CD4-positive, CD25-positive, alpha-beta regulatory T cell (primary cell): ENCODE data around the gene SMIM13. TPM values are rescaled to one million over a fixed set of nuclear protein-coding genes. Genes with fewer than 3 reads are reported as not detected.

Experiments
- ATAC-seq, 2 donors: fragments of 150-1000 bp; cut with Tn5 transposase; one replicate each; pipeline ENCODE4 v1.10.0; 2021; ENCODE audit warnings: low read depth in 2 of 2, moderate number of reproducible peaks in 2 of 2, moderate library complexity in 1 of 2
- DNase-seq, 3 donors: peaks; one replicate each; pipeline versions ENCODE4 v3.0.0 to v3.0.0-alpha.2; 2012 to 2022; ENCODE audit warnings: mixed read lengths in 1 of 3
- H3K27ac ChIP-seq: one replicate; pipeline ENCODE4 v1.7.0; 2013; ENCODE audit warnings: mild to moderate bottlenecking, low read length; ENCODE audit not compliant: insufficient read depth, poor library complexity, severe bottlenecking
- H3K27me3 ChIP-seq: one replicate; pipeline ENCODE4 v1.7.0; 2013; ENCODE audit warnings: low read length; ENCODE audit not compliant: control insufficient read depth, insufficient read depth
- H3K36me3 ChIP-seq: one replicate; pipeline ENCODE4 v1.7.0; 2013; ENCODE audit warnings: mild to moderate bottlenecking, low read length, moderate library complexity; ENCODE audit not compliant: control insufficient read depth, insufficient read depth
- H3K4me1 ChIP-seq: 2 replicates; pipeline ENCODE4 v1.7.0; 2013; ENCODE audit warnings: mild to moderate bottlenecking, low read length; ENCODE audit not compliant: insufficient read depth, control insufficient read depth, poor library complexity, severe bottlenecking
- H3K4me3 ChIP-seq: one replicate; pipeline ENCODE4 v1.7.0; 2013; ENCODE audit warnings: low read depth, mild to moderate bottlenecking, low read length, moderate library complexity
- H3K9me3 ChIP-seq, 2 experiments: 1 replicate in 1 of 2; 2 replicates in 1 of 2; pipeline ENCODE4 v1.7.0; 2013; ENCODE audit warnings: low read length in 2 of 2, mild to moderate bottlenecking in 1 of 2, moderate library complexity in 1 of 2; ENCODE audit not compliant: control insufficient read depth in 2 of 2
- H3K27ac Mint-ChIP-seq, 3 donors: one replicate each; pipeline ENCODE4 v1.8.0; 2020 to 2022; ENCODE audit warnings: mild to moderate bottlenecking in 3 of 3, mixed read lengths in 3 of 3, moderate library complexity in 2 of 3
- H3K27me3 Mint-ChIP-seq: one replicate; pipeline ENCODE4 v1.8.0; 2022; ENCODE audit warnings: mild to moderate bottlenecking, mixed read lengths
- H3K36me3 Mint-ChIP-seq: one replicate; pipeline ENCODE4 v1.8.0; 2020; ENCODE audit warnings: mixed read lengths
- H3K4me1 Mint-ChIP-seq, 4 donors: one replicate each; pipeline ENCODE4 v1.8.0; 2020 to 2022; ENCODE audit warnings: mixed read lengths in 4 of 4, mild to moderate bottlenecking in 1 of 4
- H3K4me3 Mint-ChIP-seq, 4 donors: one replicate each; pipeline ENCODE4 v1.8.0; 2020 to 2022; ENCODE audit warnings: mild to moderate bottlenecking in 4 of 4, mixed read lengths in 4 of 4, moderate library complexity in 3 of 4
- H3K9me3 Mint-ChIP-seq, 7 donors: one replicate each; pipeline ENCODE4 v1.8.0; 2020 to 2022; ENCODE audit warnings: mixed read lengths in 7 of 7, mild to moderate bottlenecking in 3 of 7, moderate library complexity in 2 of 7
- polyA plus RNA-seq, 4 donors: library from polyadenylated mRNA; unstranded; fragments of 300-500 nt; fragmentation: Illumina TruSeq; gene quantifications; one replicate each; pipeline ENCODE4 v1.2.3, GENCODE V29; 2021
- total RNA-seq: library from RNA; stranded (reverse); gene quantifications from one replicate; pipeline ENCODE4 v1.2.3, GENCODE V29; 2022

The SMIM13 gene
- total and polyA plus RNA-seq, 5 donors from 2014 or later = 1.4 to 9.7 (median 3.1) TPM

DNA sequence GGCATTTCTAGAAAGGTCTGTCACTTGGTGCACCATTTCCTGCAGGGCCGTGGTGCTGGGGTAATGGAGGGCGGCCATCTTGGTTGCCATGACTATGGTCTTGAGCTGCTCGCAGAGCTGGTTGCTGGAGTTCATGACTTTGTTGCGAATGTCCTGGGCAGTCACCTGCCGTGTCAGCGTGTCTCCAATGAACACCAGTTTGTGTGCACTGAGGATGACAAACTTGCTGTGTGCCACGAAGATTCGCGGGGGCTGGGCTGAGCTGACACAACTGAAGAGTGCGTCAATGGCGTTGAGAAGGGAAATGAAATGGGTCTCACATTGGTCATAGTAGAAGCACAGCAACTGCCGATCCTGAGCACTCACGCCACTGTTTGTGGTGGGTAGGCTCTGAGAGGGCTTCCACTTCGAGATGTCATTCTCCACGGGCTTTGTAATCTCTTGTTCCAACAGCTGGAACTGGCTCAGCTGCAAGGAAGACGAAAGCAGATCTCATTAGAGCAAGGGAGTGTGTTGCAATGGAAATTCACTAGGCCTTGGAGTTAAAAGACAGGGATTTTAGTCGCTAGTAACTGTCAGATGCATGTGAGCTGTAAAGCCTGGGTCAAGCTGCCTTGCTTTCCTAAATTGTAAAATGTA, 91.7 kb downstream of the SMIM13 start:
- Mint-ChIP-seq H3K4me1 (peaks cover 0 to 2% (median 0%) of the 10 kb centered on the region in 4 donors), H3K9me3 (peaks cover 0 to 10% (median 2%) of the 10 kb centered on the region in 7 donors), H3K27ac (peak overlapping the region in 1 of 3 donors; percentile 39), H3K36me3 (peaks cover 62% of the 10 kb centered on the region), H3K27me3 (no peaks in the 10 kb centered on the region), H3K4me3 (no peak overlapping the region)
- DNase-seq (no peak), ATAC-seq (no peak)
- Histone ChIP-seq H3K4me1 (no peaks in the 10 kb centered on the region), H3K9me3 (peaks cover 0 to 3% of the 10 kb centered on the region in 2 experiments), H3K36me3 (peaks cover 64% of the 10 kb centered on the region), H3K4me3 (no peak overlapping the region), H3K27me3 (no peaks in the 10 kb centered on the region), H3K27ac (no peak overlapping the region)

DNA sequence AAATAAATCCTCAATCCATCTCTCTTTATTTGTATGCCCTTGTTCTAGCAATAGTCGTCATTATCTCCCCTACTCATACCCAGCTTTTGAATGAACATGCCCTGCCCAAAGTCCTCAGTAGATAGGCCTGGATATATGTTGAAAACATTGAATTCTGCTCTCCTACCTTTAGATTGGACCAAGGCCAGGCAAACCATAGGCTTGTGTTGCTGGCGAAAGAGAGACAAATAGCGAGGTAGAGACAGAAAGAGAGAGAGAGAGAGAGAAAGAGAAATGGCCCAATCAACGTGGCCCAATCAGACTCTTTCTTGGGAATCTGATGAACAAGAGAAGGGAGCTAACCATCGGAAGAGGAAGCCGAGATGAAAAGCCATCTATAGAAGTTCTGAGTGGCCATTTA, 93.7 kb downstream of the SMIM13 start:
- peaks cover 0 to 4% (median under 1%) of the 10 kb centered on the region in 7 donors for H3K9me3 Mint-ChIP-seq
- Histone ChIP-seq H3K36me3 (peaks cover 83% of the 10 kb centered on the region), H3K4me1 (no peaks in the 10 kb centered on the region), H3K27me3 (no peaks in the 10 kb centered on the region), H3K9me3 (no peaks in the 10 kb centered on the region), H3K4me3 (no peak overlapping the region), H3K27ac (no peak overlapping the region)
- peaks cover 73% of the 10 kb centered on the region for H3K36me3 Mint-ChIP-seq
- H3K27ac Mint-ChIP-seq = peak overlapping the region in 1 of 3 donors; percentile 46
- ATAC-seq (no peak), DNase-seq (no peak)
- peaks cover 0 to 2% (median 0%) of the 10 kb centered on the region in 4 donors for H3K4me1 Mint-ChIP-seq
- no peaks in the 10 kb centered on the region for H3K27me3 Mint-ChIP-seq
- no peak overlapping the region for H3K4me3 Mint-ChIP-seq

Other genes with a start within 250 kb of the SMIM13 start
- not detected for gene GCM2, start 211.8 kb upstream of the SMIM13 start, total RNA-seq
- gene GCM2, start 211.8 kb upstream of the SMIM13 start, polyA plus RNA-seq = not detected
- not detected for gene SYCP2L, start 206.8 kb upstream of the SMIM13 start, total RNA-seq
- not detected for gene SYCP2L, start 206.8 kb upstream of the SMIM13 start, polyA plus RNA-seq
- gene ELOVL2, start 49.5 kb upstream of the SMIM13 start, total RNA-seq = not detected
- not detected for gene ELOVL2, start 49.5 kb upstream of the SMIM13 start, polyA plus RNA-seq
- gene ERVFRD-1, start 17.9 kb downstream of the SMIM13 start, total RNA-seq = not detected
- under 1 TPM in 1 of 4 donors, not detected in 3; 0.09 TPM for gene ERVFRD-1, start 17.9 kb downstream of the SMIM13 start, polyA plus RNA-seq
- gene NEDD9, start 138.8 kb downstream of the SMIM13 start, total RNA-seq = 104 TPM
- 10 to 100 TPM; 18.1 to 21.5 (median 19.9) TPM for gene NEDD9, start 138.8 kb downstream of the SMIM13 start, polyA plus RNA-seq